OCI-LY3 (cell line): ENCODE data around the gene DUOX2.

Experiments
- H2AFZ ChIP-seq: fragments of 200-600, 300-600 bp; shearing (Covaris generic); 2 replicates; pipeline ENCODE4 v1.6.0; 2014; ENCODE audit warnings: antibody characterized with exemption, low read depth, low read length
- H3K27ac ChIP-seq: fragments of 200-600, 300-600 bp; sonication (generic); 2 replicates; pipeline ENCODE4 v1.5.1; 2014; ENCODE audit warnings: mild to moderate bottlenecking, low read length, moderate library complexity, mixed read lengths
- H3K27me3 ChIP-seq: fragments of 200-600, 300-600 bp; sonication (generic); 2 replicates; pipeline ENCODE4 v1.6.1; 2014; ENCODE audit warnings: low read depth, low read length, mixed read lengths
- H3K36me3 ChIP-seq: fragments of 200-600, 300-600 bp; sonication (generic); replicated peaks from 2 replicates; pipeline ENCODE3; 2014; ENCODE audit warnings: low read depth, low read length, mixed read lengths
- H3K4me1 ChIP-seq: fragments of 300-600, 200-600 bp; sonication (generic); 2 replicates; pipeline ENCODE4 v1.6.1; 2014; ENCODE audit warnings: low read length, mixed read lengths
- H3K4me2 ChIP-seq: fragments of 200-600, 300-600 bp; sonication (generic); 2 replicates; pipeline ENCODE4 v1.6.1; 2014; ENCODE audit warnings: low read length, mixed read lengths
- H3K4me3 ChIP-seq: fragments of 300-600, 200-600 bp; sonication (generic); 2 replicates; pipeline ENCODE4 v1.5.1; 2014; ENCODE audit warnings: antibody characterized with exemption, mild to moderate bottlenecking, low read length, moderate library complexity
- H3K79me2 ChIP-seq: fragments of 300-600, 200-600 bp; shearing (Covaris generic); 2 replicates; pipeline ENCODE4 v1.6.1; 2014; ENCODE audit warnings: mild to moderate bottlenecking, low read length, mixed read lengths
- H3K9ac ChIP-seq: fragments of 300-600, 200-600 bp; shearing (Covaris generic); 2 replicates; pipeline ENCODE4 v1.6.0; 2014; ENCODE audit warnings: mild to moderate bottlenecking, low read length, moderate library complexity
- H3K9me3 ChIP-seq: fragments of 200-600, 300-600 bp; shearing (Covaris generic); 2 replicates; pipeline ENCODE4 v1.6.1; 2014; ENCODE audit warnings: low read length, mixed read lengths; ENCODE audit not compliant: insufficient read depth
- H4K20me1 ChIP-seq: fragments of 200-600, 300-600 bp; sonication (generic); 2 replicates; pipeline ENCODE4 v1.6.1; 2016; ENCODE audit warnings: low read length, mixed read lengths; ENCODE audit not compliant: insufficient read depth
- EZH2phosphoT487 ChIP-seq: fragments of 200-600 bp; shearing (Covaris generic); IDR thresholded peaks from 2 replicates; pipeline ENCODE4 v1.6.1; 2018; ENCODE audit warnings: antibody characterized with exemption, mixed run types, low read depth
- TF ChIP-seq, protein P1 (sequence below): fragments of 200-600, 300-600 bp; sonication (generic); IDR thresholded peaks from 2 replicates; pipeline ENCODE4 v1.5.1; 2014; ENCODE audit warnings: antibody characterized with exemption, low read length, low read depth

Gene DUOX2

DNA sequence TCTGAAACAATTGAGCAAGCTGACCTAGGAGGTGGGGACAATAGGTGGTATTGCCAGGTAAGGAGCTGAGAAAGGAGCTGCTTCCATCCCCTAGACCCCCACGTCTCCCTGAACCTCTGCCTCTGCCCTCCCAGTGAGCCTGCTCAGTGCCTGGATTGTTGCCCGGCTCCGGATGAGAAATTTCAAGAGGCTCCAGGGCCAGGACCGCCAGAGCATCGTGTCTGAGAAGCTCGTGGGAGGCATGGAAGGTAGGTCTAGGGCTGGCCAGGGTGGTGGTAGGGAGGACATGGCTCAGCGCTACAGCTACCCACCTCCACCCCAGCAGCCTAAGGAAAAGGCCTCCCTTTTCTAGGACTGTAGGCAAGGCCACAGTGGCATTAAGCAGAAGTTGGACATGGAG is 29.1 kb upstream of the DUOX2 start:
- H3K9me3 ChIP-seq, result no peaks in the 10 kb centered on the region
- no peak overlapping the region for H3K4me3 ChIP-seq
- H3K79me2 ChIP-seq, result no peaks in the 10 kb centered on the region
- TF ChIP-seq, protein P1, sequence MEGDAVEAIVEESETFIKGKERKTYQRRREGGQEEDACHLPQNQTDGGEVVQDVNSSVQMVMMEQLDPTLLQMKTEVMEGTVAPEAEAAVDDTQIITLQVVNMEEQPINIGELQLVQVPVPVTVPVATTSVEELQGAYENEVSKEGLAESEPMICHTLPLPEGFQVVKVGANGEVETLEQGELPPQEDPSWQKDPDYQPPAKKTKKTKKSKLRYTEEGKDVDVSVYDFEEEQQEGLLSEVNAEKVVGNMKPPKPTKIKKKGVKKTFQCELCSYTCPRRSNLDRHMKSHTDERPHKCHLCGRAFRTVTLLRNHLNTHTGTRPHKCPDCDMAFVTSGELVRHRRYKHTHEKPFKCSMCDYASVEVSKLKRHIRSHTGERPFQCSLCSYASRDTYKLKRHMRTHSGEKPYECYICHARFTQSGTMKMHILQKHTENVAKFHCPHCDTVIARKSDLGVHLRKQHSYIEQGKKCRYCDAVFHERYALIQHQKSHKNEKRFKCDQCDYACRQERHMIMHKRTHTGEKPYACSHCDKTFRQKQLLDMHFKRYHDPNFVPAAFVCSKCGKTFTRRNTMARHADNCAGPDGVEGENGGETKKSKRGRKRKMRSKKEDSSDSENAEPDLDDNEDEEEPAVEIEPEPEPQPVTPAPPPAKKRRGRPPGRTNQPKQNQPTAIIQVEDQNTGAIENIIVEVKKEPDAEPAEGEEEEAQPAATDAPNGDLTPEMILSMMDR, result no peak
- TF ChIP-seq EZH2phosphoT487, result no peak
- H3K4me2 ChIP-seq, result no peak overlapping the region
- no peaks in the 10 kb centered on the region for H3K36me3 ChIP-seq
- no peak overlapping the region for H2AFZ ChIP-seq
- no peaks in the 10 kb centered on the region for H4K20me1 ChIP-seq
- H3K27me3 ChIP-seq, result no peaks in the 10 kb centered on the region
- no peak overlapping the region for H3K27ac ChIP-seq
- no peak overlapping the region for H3K9ac ChIP-seq
- H3K4me1 ChIP-seq, result no peaks in the 10 kb centered on the region

DNA sequence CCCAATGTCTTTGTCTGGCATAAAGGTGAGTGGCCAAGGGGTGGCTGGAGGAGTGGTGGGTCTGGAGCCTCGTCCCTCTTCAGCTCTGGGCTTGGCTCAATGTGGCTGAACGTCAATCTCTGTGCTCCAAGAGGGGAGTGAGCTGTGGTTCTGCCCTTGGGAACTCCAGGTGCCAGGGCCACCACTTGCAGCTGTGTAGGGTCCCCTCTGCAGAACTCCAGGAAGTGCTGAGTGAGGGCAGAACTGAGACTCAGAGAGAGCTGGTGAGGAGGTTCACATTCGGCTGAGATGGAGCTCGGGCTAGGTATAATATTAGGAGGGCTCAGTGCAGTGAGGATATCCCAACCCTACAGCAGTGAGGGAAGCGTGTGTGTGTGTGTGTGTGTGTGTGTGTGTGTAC is 27.4 kb upstream of the DUOX2 start:
- no peaks in the 10 kb centered on the region for H3K36me3 ChIP-seq
- H3K4me1 ChIP-seq, result no peaks in the 10 kb centered on the region
- H3K4me2 ChIP-seq, result no peak overlapping the region
- H3K79me2 ChIP-seq, result no peaks in the 10 kb centered on the region
- H3K27me3 ChIP-seq, result no peaks in the 10 kb centered on the region
- no peaks in the 10 kb centered on the region for H4K20me1 ChIP-seq
- no peak overlapping the region for H2AFZ ChIP-seq
- H3K9me3 ChIP-seq, result no peaks in the 10 kb centered on the region
- no peak overlapping the region for H3K27ac ChIP-seq
- no peak overlapping the region for H3K4me3 ChIP-seq
- TF ChIP-seq EZH2phosphoT487, result no peak
- TF ChIP-seq, protein P1, result no peak
- H3K9ac ChIP-seq, result no peak overlapping the region

DNA sequence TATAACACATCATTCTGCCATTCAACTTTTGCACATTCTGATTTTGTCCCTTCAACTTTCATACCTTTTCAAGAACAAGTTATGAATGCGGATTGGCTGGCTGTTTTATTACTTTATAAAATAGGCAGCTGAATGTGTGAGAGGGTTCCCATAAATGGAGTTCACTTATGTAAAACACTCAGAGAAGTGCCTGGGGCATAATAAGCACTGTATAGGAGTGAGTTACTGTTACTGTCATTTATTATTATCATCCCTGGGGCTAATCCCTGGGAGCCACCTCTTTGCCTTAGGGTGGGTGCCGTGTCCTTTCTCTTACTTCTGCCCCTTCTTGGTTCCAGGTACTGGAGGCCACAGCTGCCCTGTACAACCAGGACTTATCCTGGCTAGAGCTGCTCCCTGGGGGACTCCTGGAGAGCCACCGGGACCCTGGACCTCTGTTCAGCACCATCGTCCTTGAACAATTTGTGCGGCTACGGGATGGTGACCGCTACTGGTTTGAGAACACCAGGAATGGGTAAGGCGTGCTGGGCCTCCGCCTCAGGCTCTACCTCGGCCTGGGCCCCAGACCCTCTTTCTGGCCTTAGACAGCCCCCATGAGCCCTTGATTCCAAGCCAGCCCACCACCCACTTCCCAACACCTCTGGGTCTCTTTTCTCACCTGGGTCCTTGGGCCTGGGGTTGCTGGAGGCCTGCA is 26.7 kb upstream of the DUOX2 start:
- no peak overlapping the region for H3K4me2 ChIP-seq
- no peaks in the 10 kb centered on the region for H3K27me3 ChIP-seq
- no peak overlapping the region for H2AFZ ChIP-seq
- no peaks in the 10 kb centered on the region for H3K9me3 ChIP-seq
- no peaks in the 10 kb centered on the region for H4K20me1 ChIP-seq
- TF ChIP-seq, protein P1, result no peak
- TF ChIP-seq EZH2phosphoT487, result no peak
- H3K9ac ChIP-seq, result no peak overlapping the region
- no peaks in the 10 kb centered on the region for H3K4me1 ChIP-seq
- H3K36me3 ChIP-seq, result no peaks in the 10 kb centered on the region
- H3K4me3 ChIP-seq, result no peak overlapping the region
- H3K27ac ChIP-seq, result no peak overlapping the region
- no peaks in the 10 kb centered on the region for H3K79me2 ChIP-seq

DNA sequence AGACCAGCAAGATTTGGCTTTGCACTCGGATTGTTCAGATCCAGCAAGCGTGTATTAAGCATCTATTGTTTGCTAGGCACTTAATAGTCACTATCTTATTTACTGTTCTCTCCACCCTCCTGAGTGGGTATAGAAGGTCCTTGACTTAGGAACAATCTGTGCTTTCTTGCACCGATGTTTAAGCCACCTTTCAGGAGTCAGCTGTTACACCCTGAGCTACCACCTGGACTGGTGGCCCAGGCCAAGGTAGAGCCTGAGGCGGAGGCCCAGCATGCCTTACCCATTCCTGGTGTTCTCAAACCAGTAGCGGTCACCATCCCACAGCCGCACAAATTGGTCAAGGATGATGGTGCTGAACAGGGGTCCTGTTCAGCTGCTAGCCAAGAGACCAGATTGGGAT is 25.8 kb upstream of the DUOX2 start:
- no peak overlapping the region for H3K27ac ChIP-seq

More for the DNA sequence above, 25.8 kb upstream of the DUOX2 start:
- Histone ChIP-seq H3K4me3 (no peak overlapping the region), H2AFZ (no peak overlapping the region), H3K4me1 (no peaks in the 10 kb centered on the region), H3K4me2 (no peak overlapping the region), H3K36me3 (no peaks in the 10 kb centered on the region), H3K9me3 (no peaks in the 10 kb centered on the region), H3K27me3 (no peaks in the 10 kb centered on the region), H4K20me1 (no peaks in the 10 kb centered on the region), H3K9ac (no peak overlapping the region), H3K79me2 (no peaks in the 10 kb centered on the region)
- no peak for TF ChIP-seq EZH2phosphoT487
- TF ChIP-seq, protein P1, result no peak
